CD4-positive, alpha-beta T cell treated with Interleukin-17A for 4 hours (primary cell): ENCODE measurements around the gene SYT9.

Experiments
- DNase-seq: peaks from one replicate; pipeline ENCODE4 v3.0.0-alpha.2; 2020; ENCODE audit warnings: mixed read lengths

SYT9 gene

GRCh38 chr11:7251836-7252682, at the start of gene SYT9:
TSS of gene SYT9 (plus strand) at chr11:7251904. CDS start at chr11:7252187, 283 bp downstream.
- DNase-seq, result no peak

GRCh38 chr11:7202412-7202811, 49.3 kb upstream of the SYT9 start:
- no peak for DNase-seq

- DNase-seq, result no peak
Measured at GRCh38 chr11:7204778-7205177, 46.9 kb upstream of the SYT9 start.

GRCh38 chr11:7208391-7208790, 43.3 kb upstream of the SYT9 start:
- no peak for DNase-seq

- no peak for DNase-seq
Measured at GRCh38 chr11:7219491-7219890, 32.2 kb upstream of the SYT9 start.

GRCh38 chr11:7220636-7221035, 31.1 kb upstream of the SYT9 start:
- DNase-seq, result no peak

GRCh38 chr11:7222619-7223018, 29.1 kb upstream of the SYT9 start:
- no peak for DNase-seq

GRCh38 chr11:7239877-7240276, 11.8 kb upstream of the SYT9 start:
- no peak for DNase-seq

- no peak for DNase-seq
Measured at GRCh38 chr11:7245341-7245740, 6.4 kb upstream of the SYT9 start.

GRCh38 chr11:7246179-7246578, 5.5 kb upstream of the SYT9 start:
- no peak for DNase-seq

GRCh38 chr11:7250166-7250565, 1.5 kb upstream of the SYT9 start:
- DNase-seq, result no peak

- DNase-seq, result no peak
Measured at GRCh38 chr11:7251487-7251835, 243 bp upstream of the SYT9 start.

GRCh38 chr11:7252683-7253213, 1.0 kb downstream of the SYT9 start:
- DNase-seq, result no peak

- no peak for DNase-seq
Measured at GRCh38 chr11:7253800-7254199, 2.1 kb downstream of the SYT9 start.

- DNase-seq, result no peak
Measured at GRCh38 chr11:7254731-7255291, 3.1 kb downstream of the SYT9 start.

GRCh38 chr11:7256943-7257342, 5.2 kb downstream of the SYT9 start:
- no peak for DNase-seq

- DNase-seq, result no peak
Measured at GRCh38 chr11:7257724-7258123, 6.0 kb downstream of the SYT9 start.

- no peak for DNase-seq
Measured at GRCh38 chr11:7261578-7261977, 9.9 kb downstream of the SYT9 start.

- no peak for DNase-seq
Measured at GRCh38 chr11:7262672-7263071, 11.0 kb downstream of the SYT9 start.

GRCh38 chr11:7263842-7264241, 12.1 kb downstream of the SYT9 start:
- no peak for DNase-seq

GRCh38 chr11:7268758-7269157, 17.1 kb downstream of the SYT9 start:
- no peak for DNase-seq

- no peak for DNase-seq
Measured at GRCh38 chr11:7270233-7270865, 18.6 kb downstream of the SYT9 start.

GRCh38 chr11:7272373-7272772, 20.7 kb downstream of the SYT9 start:
- DNase-seq, result no peak

GRCh38 chr11:7275133-7275532, 23.4 kb downstream of the SYT9 start:
- DNase-seq, result no peak
